Cardiac muscle cell (in vitro differentiated cells and primary cell): ENCODE results near the gene LRRC71. TPM values are rescaled to one million over a fixed set of nuclear protein-coding genes. Genes with fewer than 3 reads are reported as not detected.

ENCODE experiments used
- DNase-seq, 2 donors: peaks; one replicate each; pipeline versions ENCODE4 v3.0.0 to v3.0.0-alpha.2; 2010 to 2017; ENCODE audit warnings: low read depth in 1 of 2, low spot score in 1 of 2
- H3K27ac ChIP-seq: fragments of 200-600 bp; sonication (generic); 2 replicates; pipeline ENCODE4 v1.5.1; 2016
- H3K27me3 ChIP-seq: fragments of 200-600 bp; sonication (generic); 2 replicates; pipeline ENCODE4 v1.6.0; 2016; ENCODE audit warnings: control low read depth
- H3K36me3 ChIP-seq: fragments of 200-600 bp; sonication (generic); 2 replicates; pipeline ENCODE4 v1.5.1; 2016; ENCODE audit warnings: control low read depth
- H3K4me1 ChIP-seq: fragments of 200-600 bp; sonication (generic); 2 replicates; pipeline ENCODE4 v1.8.1; 2017; ENCODE audit warnings: low read depth, mild to moderate bottlenecking, mixed run types
- H3K4me3 ChIP-seq: fragments of 200-600 bp; sonication (generic); 2 replicates; pipeline ENCODE4 v1.5.1; 2016; ENCODE audit warnings: mild to moderate bottlenecking
- H3K9me3 ChIP-seq: fragments of 200-600 bp; sonication (generic); 2 replicates; pipeline ENCODE4 v1.5.1; 2017; ENCODE audit warnings: low read depth, mild to moderate bottlenecking, control low read depth
- CTCF ChIP-seq: IDR thresholded peaks from 2 replicates; pipeline ENCODE4 v1.5.1; 2012; ENCODE audit warnings: low read depth, mild to moderate bottlenecking, low read length
- polyA plus RNA-seq: library from polyadenylated mRNA; unstranded; fragments of >200 nt; fragmentation: Nextera tagmentation; extraction: Ambion mirVana; gene quantifications from 2 replicates; pipeline ENCODE4 v1.2.1, GENCODE V29; 2016
- total RNA-seq: library from RNA; depleted of rRNA; stranded (reverse); fragments of >200 nt; gene quantifications from 2 replicates; pipeline ENCODE4 v1.2.3, GENCODE V29; 2016

Gene LRRC71
- total and polyA plus RNA-seq, 2 experiments from 2014 or later, result 0.24 to 0.45 TPM

DNA sequence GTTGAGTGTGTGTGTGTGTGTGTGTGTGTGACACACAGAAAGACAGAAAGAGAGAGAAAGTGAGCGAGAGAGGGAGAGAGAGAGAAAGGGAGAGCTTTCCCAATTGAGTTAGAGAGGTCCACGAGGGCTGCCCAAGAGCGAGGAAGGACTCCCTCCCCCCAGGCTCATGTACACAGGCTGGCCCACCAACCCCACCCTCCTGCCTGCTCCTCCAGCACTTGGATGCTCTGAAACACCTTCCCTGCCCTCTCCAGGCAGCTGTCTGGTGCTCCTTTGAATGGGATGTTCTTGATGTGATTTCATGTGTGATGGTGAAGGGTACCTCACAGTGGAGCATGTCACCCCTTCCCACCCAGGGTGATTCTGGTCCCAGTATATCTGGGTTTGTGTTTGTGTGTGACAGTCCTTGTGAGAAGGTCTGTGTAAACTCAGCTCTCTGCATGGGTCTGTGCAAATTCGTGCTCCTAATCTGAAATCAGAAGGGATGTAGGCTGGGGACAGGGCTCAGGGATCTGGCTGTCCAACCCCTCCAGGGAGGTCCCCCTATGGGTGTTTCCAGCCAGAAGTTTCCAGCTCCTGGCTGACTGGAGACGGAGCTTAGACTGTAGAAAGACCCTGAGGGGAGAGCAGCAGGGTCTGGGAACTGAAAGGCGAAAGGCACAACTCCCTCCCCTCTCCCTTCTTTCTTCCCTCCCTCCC, 33.7 kb upstream of the LRRC71 start:
- H3K36me3 ChIP-seq, result no peaks in the 10 kb centered on the region
- no peak for DNase-seq
- no peak overlapping the region for H3K27ac ChIP-seq
- no peak for TF ChIP-seq CTCF
- H3K9me3 ChIP-seq, result no peaks in the 10 kb centered on the region
- H3K27me3 ChIP-seq, result peaks cover 14% of the 10 kb centered on the region
- H3K4me3 ChIP-seq, result no peak overlapping the region
- H3K4me1 ChIP-seq, result no peaks in the 10 kb centered on the region

- peaks cover 19% of the 10 kb centered on the region for H3K27me3 ChIP-seq
- no peak for DNase-seq
- no peak overlapping the region for H3K27ac ChIP-seq
- TF ChIP-seq CTCF, result no peak
- H3K4me3 ChIP-seq, result no peak overlapping the region
- H3K4me1 ChIP-seq, result no peaks in the 10 kb centered on the region
- H3K9me3 ChIP-seq, result no peaks in the 10 kb centered on the region
- H3K36me3 ChIP-seq, result no peaks in the 10 kb centered on the region
These were observed 33.1 kb upstream of the LRRC71 start for GRCh38 chr1:156887317-156887716.

DNA sequence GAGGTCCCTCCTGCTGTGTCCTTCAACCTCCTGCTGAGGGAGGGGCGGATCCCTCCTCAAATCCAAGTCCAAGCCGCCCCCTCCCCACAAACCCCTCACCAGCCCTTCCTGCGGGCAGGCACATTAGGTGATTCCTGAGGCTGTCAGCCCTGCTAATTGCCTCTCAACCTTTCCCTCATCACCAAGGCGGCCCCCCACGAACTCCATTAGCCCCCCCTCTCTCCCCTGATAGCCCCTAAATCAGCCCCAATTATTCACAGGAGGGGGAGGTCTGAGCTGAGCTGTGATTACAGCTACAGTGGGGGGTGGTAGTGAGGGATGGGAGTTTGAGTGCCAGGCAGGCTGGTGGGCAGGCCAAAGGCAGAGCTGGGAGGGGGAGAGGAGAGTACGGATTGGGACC, 32.7 kb upstream of the LRRC71 start:
- Histone ChIP-seq H3K4me3 (no peak overlapping the region), H3K27me3 (peaks cover 23% of the 10 kb centered on the region), H3K36me3 (no peaks in the 10 kb centered on the region), H3K9me3 (no peaks in the 10 kb centered on the region), H3K27ac (no peak overlapping the region), H3K4me1 (no peaks in the 10 kb centered on the region)
- TF ChIP-seq CTCF, result no peak
- DNase-seq, result no peak

GRCh38 chr1:156889802-156890580, 30.4 kb upstream of the LRRC71 start:
- peak; percentile 81 for TF ChIP-seq CTCF
- DNase-seq, result peak; percentile 87 to 91
- H3K27ac ChIP-seq, result no peak overlapping the region
- H3K4me3 ChIP-seq, result no peak overlapping the region
- peaks cover 33% of the 10 kb centered on the region for H3K27me3 ChIP-seq
- no peaks in the 10 kb centered on the region for H3K4me1 ChIP-seq
- no peaks in the 10 kb centered on the region for H3K9me3 ChIP-seq
- no peaks in the 10 kb centered on the region for H3K36me3 ChIP-seq

DNA sequence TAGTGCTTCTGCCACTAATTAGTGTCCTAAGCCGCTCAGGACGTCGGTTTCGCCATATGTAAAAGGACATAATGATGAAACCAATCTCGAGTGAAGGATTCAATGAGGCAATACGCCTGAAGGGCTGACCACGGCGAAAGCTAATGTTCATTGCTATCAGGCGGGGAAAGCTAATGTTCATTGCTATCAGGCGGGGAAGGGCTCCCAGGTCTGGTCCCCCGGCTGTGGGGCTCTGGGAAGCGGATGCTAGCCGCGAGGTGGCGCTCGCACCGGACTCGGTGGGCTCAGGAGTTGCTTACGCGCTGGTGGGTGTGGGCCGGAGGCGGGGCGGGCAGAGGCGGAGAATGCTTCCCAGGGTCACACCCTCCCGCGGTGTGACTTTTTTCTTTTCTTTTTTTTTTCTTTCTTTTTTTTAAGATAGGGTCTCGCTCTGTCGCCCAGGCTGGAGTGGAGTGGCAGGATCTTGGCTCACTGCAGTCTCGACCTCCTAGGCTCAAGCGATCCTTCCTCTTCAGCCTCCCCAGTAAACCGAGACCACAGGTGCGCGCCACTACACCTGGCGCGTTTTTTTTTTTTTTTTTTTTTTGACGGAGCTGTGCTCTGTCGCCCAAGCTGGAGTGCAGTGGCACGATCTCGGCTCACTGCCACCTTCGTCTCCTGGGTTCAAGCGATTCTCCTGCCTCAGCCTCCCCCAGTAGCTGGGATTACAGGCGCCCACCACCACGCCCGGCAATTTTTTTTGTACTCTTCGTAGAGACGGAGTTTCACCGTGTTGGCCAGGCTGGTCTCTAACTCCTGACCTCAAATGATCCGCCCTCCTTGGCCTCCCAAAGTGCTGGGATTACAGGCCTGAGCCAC, 28.0 kb upstream of the LRRC71 start:
- H3K4me3 ChIP-seq, result no peak overlapping the region

More for the DNA sequence above, 28.0 kb upstream of the LRRC71 start:
- no peaks in the 10 kb centered on the region for H3K4me1 ChIP-seq
- DNase-seq, result peak; percentile 94 to 96
- peaks cover 33% of the 10 kb centered on the region for H3K27me3 ChIP-seq
- TF ChIP-seq CTCF, result peak; percentile 89
- no peak overlapping the region for H3K27ac ChIP-seq
- H3K9me3 ChIP-seq, result no peaks in the 10 kb centered on the region
- H3K36me3 ChIP-seq, result no peaks in the 10 kb centered on the region
